Measurements from ENCODE around the gene MGAT3.
"Not testable (repeated sequence)": the region's sequence is repeated elsewhere in the genome, so short reads cannot be mapped to it uniquely, and the experiment has no call there.

MGAT3 gene

DNA sequence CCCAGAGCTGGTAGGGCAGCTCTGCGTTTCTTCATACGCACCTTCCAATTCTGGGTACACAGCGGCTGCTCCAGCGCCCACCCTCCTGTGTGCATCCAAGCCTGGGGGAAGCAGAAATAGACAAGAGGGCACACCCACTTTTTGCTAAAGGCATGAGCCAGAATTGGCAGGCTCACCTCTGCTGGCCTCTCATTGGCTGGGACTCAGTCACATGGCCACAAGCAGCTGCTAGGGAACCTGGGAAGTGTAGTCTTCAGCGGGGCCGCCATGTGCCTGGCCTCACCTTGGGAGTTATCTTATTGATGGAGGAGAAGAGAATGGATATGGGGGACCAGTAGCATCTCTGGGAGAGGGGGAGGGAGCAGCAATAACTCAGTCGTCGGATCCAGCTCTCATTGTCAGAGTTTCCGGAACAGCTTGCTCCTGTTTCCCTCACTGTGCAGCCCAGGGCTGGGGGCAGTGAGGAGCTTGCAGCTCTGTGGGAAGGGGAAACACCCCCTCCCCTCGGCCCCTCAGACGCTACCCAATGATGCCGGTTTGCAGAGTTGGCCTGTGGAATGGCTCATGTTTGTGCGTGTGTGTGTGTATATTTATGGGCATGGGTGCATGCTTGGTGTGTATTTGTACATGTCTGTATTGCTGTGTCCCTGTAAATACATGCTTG lies 33.5 kb downstream of the MGAT3 start:
- peak; percentile 60 to 68 for DNase-seq (ENCODE audit: low read depth in 2 of 2)

- DNase-seq (ENCODE audit: low read depth in 2 of 2), result no peak
Observed at GRCh38 chr22:39490966-39491680, 34.3 kb downstream of the MGAT3 start.

DNA sequence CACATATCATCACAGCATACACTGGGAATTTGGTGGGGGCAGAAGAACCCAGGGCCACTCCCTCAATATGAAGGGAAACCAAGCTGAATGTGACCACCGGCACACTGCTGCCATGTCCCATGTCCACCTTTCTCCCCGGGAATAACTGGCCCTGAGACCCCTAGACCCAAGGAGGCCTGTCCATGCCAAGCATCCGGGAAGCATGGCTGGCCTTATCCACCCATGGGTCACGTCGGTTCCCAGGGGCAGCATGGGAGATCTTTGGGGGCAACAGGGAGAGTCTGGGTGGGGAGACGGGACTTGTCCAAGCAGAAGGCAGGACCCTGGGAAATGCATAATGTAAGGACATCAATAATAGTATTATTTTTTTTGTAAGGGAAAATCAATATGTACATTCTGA lies 34.9 kb downstream of the MGAT3 start:
- DNase-seq (ENCODE audit: low read depth in 2 of 2), result no peak

DNA sequence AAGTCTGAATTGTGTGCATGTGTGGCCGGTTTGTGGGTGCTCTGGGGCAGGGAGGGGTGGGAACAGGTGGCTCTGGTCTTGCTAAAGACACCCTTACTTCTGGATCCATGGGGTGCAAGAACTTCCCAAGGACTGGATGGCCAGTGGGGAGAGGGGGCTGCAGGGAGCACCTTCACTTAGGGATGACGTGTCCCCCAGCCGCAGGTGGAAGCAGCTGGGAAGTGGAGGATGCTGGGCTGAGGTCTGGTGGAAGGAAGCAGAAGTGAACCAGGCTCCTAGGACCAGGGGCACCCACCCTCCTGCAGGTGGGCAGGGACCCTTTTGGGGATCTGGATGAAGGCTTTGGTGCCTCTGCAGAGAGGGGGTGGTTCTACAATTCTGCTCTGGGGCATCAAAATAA lies 35.4 kb downstream of the MGAT3 start:
- no peak for DNase-seq (ENCODE audit: low read depth in 2 of 2)

- DNase-seq (ENCODE audit: low read depth in 2 of 2), result no peak
Observed at GRCh38 chr22:39493759-39494158, 36.9 kb downstream of the MGAT3 start.

GRCh38 chr22:39494471-39495120 lies 37.8 kb downstream of the MGAT3 start:
- no peak for DNase-seq (ENCODE audit: low read depth in 2 of 2)

DNA sequence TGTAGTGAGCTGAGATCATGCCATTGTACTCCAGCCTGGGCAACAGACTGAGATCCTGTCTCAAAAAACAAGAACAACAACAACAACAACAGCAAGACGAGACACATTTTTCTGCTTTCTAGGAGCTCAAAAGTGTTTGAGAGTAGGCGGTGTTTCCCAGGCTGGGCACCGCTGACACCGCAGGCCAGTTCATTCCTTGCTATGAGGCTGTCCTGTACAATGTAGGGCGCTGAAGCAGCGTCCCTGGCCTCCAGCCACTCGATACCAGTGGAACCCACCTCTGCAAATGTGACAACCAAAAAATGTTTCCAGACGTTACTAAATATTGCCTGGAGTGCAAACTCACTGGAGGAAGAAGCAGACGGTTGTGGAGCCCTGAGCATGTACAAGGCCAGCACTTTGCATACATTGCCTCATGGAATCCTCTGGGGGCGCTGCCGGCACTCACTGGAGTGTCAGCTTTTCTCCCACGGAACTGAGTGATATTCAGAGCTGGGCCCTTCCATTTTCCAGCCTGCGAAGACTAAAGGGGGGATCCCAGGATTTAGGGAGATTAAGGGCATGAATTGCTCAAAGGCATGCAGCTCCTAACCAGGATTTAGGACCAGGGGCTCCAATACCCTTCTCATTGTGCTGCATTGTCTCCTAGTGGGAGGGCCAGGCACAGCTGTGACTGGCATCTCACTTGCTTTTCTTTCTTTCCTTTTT lies 39.5 kb downstream of the MGAT3 start:
- DNase-seq (ENCODE audit: low read depth in 2 of 2), result peak; percentile 25

GRCh38 chr22:39497429-39497828 lies 40.6 kb downstream of the MGAT3 start:
- no peak for DNase-seq (ENCODE audit: low read depth in 2 of 2)

GRCh38 chr22:39498368-39498767 lies 41.6 kb downstream of the MGAT3 start:
- no peak for DNase-seq (ENCODE audit: low read depth in 2 of 2)

- no peak for DNase-seq (ENCODE audit: low read depth in 2 of 2)
Observed at GRCh38 chr22:39498802-39499201, 42.0 kb downstream of the MGAT3 start.

DNA sequence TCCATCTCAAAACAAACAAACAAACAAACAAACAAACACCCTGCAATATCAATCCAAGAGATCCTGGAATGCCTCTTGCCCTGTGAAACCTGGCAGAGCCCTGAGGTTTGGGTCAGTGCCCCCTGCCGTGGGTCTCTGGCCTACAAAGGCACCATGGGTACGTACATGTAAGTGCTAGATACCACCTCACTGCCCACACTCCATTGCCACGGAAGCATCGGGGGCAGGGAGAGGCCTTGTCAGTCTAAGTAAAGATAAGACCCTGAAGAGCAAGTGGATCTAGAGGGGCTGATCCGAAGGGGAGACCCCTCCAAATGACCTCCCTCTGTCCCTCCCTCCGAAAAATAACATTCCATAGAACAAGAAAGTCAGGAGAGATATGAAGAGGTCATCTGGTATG lies 43.3 kb downstream of the MGAT3 start:
- DNase-seq (ENCODE audit: low read depth in 2 of 2), result no peak

DNA sequence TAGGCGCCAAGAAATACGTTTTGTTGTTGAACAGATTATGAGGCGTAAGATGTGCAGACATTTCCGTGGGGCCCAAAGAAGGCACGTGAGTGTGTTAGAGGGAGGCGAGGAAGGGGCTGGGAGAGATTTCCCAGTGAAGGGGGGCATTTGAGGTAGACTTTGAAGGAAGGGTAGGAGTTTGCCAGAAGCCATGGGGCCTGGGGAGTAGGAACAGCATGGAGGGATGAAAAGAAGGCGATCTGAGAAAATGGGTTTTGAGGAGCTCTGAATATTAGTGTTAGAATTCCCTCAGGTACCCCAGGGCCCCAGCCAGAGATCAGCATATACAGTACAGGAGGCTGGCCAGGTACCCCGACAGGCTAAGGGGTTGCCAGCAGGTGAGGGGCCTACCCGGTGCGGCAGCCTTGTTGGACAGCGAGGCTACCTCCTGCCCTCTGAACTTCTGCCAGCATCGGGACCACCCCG lies 44.9 kb downstream of the MGAT3 start:
- no peak for DNase-seq (ENCODE audit: low read depth in 2 of 2)

DNA sequence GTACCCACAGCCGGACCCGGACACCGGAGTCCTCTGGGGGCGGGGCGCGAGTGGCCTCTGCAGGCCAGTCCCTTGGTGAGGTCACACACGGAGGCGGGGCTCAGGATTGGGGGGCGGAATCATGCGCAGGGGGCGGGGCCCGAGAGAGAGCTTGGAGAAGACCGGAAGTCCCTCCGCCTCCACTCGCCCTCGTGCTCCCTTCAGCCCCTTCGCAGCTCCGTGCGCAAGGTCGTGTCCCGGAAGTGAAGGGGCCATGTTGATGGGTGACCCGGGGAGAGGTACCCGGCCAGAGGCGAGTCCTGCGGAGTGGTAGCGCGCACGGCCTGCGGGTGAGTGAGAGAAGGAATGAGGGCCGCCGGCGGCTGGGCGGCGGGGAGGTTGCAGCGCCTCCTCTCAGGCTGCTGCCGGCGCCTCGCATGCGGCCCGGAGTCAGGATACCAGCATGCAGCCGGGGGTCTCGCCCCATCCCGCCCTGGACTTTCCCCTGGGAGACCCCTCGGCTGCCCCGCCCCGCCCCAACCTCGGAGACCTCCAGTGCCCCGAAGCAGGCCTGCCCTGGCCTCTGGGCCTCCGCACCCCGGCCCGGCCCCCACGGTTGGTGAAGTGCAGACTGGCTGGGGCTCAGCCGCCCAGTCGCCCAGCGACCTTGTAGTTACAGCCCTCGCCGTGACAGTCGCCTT lies 45.4 kb downstream of the MGAT3 start, which contains the start of gene MIEF1:
Gene MIEF1 (plus strand): TSS at position 182 of the 680 bp plus-strand sequence. CDS start 9,005 bp downstream, outside the sequence.
- peak; percentile 88 to 90 for DNase-seq (ENCODE audit: low read depth in 2 of 2)

- no peak for DNase-seq (ENCODE audit: low read depth in 2 of 2)
Observed at GRCh38 chr22:39502789-39503409, 46.1 kb downstream of the MGAT3 start.

DNA sequence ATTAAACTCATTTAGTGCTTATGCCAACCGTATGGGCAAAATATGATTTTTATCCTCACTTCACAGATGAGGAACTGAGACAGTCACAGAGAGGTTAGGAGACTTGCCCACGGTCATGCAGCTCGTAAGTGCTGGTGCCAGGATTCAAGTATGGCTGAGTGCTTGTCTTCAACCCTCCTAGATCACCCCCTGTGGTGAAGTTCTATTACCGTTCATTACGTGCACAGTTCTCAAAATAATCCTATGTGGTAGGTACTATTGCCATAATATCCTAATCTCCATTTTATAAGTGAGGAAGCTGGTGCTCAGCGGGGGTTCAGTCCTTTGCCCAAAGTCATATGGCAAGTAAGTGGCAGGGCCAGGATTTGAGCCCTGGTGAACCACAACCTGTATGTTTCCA lies 46.8 kb downstream of the MGAT3 start:
- DNase-seq (ENCODE audit: low read depth in 2 of 2), result no peak

GRCh38 chr22:39504071-39504470 lies 47.3 kb downstream of the MGAT3 start:
- no peak for DNase-seq (ENCODE audit: low read depth in 2 of 2)

GRCh38 chr22:39507021-39507420 lies 50.2 kb downstream of the MGAT3 start:
- not testable (repeated sequence) for DNase-seq (ENCODE audit: low read depth in 2 of 2)

- DNase-seq (ENCODE audit: low read depth in 2 of 2), result no peak
Observed at GRCh38 chr22:39508393-39508792, 51.6 kb downstream of the MGAT3 start.

- DNase-seq (ENCODE audit: low read depth in 2 of 2), result no peak
Observed at GRCh38 chr22:39510529-39511149, 53.8 kb downstream of the MGAT3 start.

- no peak for DNase-seq (ENCODE audit: low read depth in 2 of 2)
Observed at GRCh38 chr22:39511226-39511625, 54.4 kb downstream of the MGAT3 start.

DNA sequence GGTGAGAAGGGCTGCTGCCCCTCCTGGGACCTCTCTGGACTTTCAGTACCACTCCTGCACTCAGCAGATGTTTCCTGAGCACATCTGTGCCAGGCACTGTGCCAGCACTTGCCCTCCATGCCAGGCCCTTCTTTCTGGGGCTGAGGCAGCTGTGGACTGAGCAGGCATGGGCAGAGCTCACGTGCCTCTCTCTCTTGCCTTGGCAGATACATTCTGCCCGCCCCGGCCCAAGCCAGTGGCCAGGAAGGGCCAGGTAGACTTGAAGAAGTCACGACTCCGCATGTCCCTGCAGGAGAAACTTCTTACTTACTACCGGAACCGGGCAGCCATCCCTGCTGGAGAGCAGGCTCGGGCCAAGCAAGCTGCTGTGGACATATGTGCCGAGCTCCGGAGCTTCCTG lies 55.2 kb downstream of the MGAT3 start:
- no peak for DNase-seq (ENCODE audit: low read depth in 2 of 2)

Measured in stimulated activated CD8-positive, alpha-beta memory T cell treated with anti-CD3 and anti-CD28 coated beads, Interleukin-7, amount 100 ng/mL, for 4 hours (primary cell).